Lower lobe of right lung (tissue), 2 donors: ENCODE data around the gene MYO1B. TPM values are rescaled to one million over a fixed set of nuclear protein-coding genes. Genes with fewer than 3 reads are reported as not detected.
A peak's percentile ranks its signal among the peaks of the same experiment; 100 is the strongest.

Experiments used
- ATAC-seq, 2 donors: fragments of 200-7000 bp; cut with Tn5 transposase; one replicate each; pipeline ENCODE4 v1.9.1; 2020 to 2022; ENCODE audit warnings: mild to moderate bottlenecking in 2 of 2, moderate library complexity in 2 of 2
- DNase-seq: peaks from one replicate; pipeline ENCODE4 v3.0.0-alpha.2; 2020
- H3K27ac ChIP-seq: fragments of 200-600 bp; one replicate; pipeline ENCODE4 v1.8.0; 2022
- H3K27me3 ChIP-seq: fragments of 200-600 bp; one replicate; pipeline ENCODE4 v1.8.0; 2022; ENCODE audit warnings: low read depth
- H3K36me3 ChIP-seq: fragments of 200-600 bp; one replicate; pipeline ENCODE4 v1.8.0; 2022; ENCODE audit warnings: mild to moderate bottlenecking
- H3K4me1 ChIP-seq: fragments of 200-600 bp; one replicate; pipeline ENCODE4 v1.8.0; 2022
- H3K4me3 ChIP-seq: fragments of 200-600 bp; one replicate; pipeline ENCODE4 v1.8.0; 2022; ENCODE audit warnings: mild to moderate bottlenecking
- H3K9me3 ChIP-seq: fragments of 200-600 bp; one replicate; pipeline ENCODE4 v1.8.0; 2022
- intact Hi-C: fragments of 100-400 bp; cut with DNase I; formaldehyde crosslinking; loops from one replicate; pipeline ENCODE4 v1.11.0; 2022
- total RNA-seq: library from RNA; stranded (reverse); fragmentation: NEBNext Ultra II Directional; extraction: Animal tissue kit (Norgen Biotek cat#: 25700); gene quantifications from one replicate; pipeline ENCODE4 v1.2.1, GENCODE V29; 2021
- TF ChIP-seq, protein P1 (sequence below): fragments of 200-600 bp; IDR thresholded peaks from one replicate; pipeline ENCODE4 v1.8.0; 2022; ENCODE audit warnings: antibody characterized with exemption, mild to moderate bottlenecking
- donor health status: DM: no; HTN: yes; CAD: no; lungs with severe emphysema.

The MYO1B gene
- total RNA-seq, 1 donor from 2014 or later: 123 TPM

DNA sequence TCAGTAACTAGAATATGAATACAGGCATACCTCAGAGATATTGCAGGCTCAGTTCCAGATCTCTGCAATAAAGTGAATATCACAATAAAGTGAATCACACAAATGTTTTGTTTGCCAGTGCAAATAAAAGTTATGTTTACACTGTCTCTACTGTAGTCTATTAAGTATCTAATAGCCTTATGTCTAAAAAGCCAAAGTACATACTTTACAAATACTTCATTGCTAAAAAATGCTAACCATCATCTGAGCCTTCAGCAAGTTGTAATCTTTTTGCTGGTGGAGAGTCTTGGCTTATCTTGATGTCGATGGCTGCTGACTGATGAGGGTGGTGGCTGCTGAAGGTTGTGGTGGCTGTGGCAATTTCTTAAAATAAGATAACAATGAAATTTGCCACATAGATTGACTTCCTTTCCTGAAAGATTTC, 159.4 kb downstream of the MYO1B start:
- Histone ChIP-seq H3K4me3 (no peak overlapping the region), H3K9me3 (no peaks in the 10 kb centered on the region), H3K4me1 (peaks cover 19% of the 10 kb centered on the region), H3K27me3 (no peaks in the 10 kb centered on the region), H3K27ac (no peak overlapping the region), H3K36me3 (peaks cover 25% of the 10 kb centered on the region)
- peak; percentile 13 to 57 for ATAC-seq
- TF ChIP-seq, protein P1, sequence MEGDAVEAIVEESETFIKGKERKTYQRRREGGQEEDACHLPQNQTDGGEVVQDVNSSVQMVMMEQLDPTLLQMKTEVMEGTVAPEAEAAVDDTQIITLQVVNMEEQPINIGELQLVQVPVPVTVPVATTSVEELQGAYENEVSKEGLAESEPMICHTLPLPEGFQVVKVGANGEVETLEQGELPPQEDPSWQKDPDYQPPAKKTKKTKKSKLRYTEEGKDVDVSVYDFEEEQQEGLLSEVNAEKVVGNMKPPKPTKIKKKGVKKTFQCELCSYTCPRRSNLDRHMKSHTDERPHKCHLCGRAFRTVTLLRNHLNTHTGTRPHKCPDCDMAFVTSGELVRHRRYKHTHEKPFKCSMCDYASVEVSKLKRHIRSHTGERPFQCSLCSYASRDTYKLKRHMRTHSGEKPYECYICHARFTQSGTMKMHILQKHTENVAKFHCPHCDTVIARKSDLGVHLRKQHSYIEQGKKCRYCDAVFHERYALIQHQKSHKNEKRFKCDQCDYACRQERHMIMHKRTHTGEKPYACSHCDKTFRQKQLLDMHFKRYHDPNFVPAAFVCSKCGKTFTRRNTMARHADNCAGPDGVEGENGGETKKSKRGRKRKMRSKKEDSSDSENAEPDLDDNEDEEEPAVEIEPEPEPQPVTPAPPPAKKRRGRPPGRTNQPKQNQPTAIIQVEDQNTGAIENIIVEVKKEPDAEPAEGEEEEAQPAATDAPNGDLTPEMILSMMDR: no peak
- no peak for DNase-seq
- intact Hi-C loops: no loop called here

DNA sequence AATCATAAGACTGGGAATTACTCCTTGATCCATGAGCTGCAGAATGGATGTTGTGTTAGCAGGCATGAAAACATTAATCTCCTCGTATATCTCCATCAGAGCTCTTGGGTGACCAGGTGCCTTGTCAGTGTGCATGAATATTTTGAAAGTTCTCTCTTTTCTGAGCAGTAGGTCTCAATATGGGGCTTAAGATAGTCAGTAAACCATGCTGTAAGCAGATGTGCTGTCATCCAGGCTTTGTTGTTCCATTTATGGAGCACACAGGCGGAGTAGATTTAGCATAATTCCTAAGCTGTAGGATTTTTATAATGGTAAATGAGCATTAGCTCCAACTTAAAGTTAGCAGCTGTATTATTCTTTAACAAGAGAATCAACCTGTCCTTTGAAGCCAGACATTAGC, 160.3 kb downstream of the MYO1B start:
- DNase-seq: no peak
- H3K9me3 ChIP-seq: no peaks in the 10 kb centered on the region
- peaks cover 19% of the 10 kb centered on the region for H3K4me1 ChIP-seq
- TF ChIP-seq, protein P1: no peak
- H3K36me3 ChIP-seq: peaks cover 31% of the 10 kb centered on the region
- intact Hi-C loops: no loop called here
- no peak overlapping the region for H3K27ac ChIP-seq
- H3K27me3 ChIP-seq: no peaks in the 10 kb centered on the region
- ATAC-seq: no peak
- H3K4me3 ChIP-seq: no peak overlapping the region

DNA sequence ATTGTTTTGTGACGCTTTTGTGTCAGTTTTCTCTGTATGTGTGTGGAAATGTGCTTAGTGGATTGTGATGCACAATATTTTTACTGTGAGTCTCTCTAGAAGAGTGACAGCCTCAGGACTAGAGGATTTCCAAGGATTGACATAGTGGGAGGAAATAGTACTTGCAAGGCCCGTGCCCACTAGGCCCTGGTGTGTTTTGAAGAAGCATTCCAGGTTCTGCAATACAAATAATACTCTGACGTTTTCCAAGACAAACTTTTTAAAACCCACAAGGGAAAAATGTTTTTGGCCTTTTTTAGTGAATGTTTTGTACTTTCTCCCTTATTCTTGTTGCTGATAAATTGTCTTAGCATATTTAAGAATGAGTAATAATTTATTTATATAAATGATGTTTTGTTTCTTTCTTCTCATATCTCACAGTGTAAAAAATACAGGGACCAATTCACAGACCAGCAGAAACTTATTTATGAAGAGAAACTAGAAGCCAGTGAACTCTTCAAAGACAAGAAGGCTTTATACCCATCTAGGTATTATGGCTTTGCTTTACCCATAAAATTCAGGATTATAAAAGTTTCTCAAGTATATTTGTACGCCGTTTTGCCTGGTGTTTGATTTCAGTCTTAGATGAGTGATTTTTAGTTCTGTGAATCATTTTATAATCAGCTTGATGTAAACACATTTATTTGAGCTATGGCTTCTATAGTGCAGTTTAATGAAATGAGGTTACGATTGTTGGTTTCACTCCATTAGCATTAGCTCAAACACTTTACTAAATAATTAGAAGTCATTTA, 165.6 kb downstream of the MYO1B start:
- H3K4me1 ChIP-seq: no peaks in the 10 kb centered on the region
- intact Hi-C loops: no loop called here
- H3K9me3 ChIP-seq: no peaks in the 10 kb centered on the region
- DNase-seq (no peak), ATAC-seq (no peak)
- H3K4me3 ChIP-seq: no peak overlapping the region
- H3K36me3 ChIP-seq: peaks cover 78% of the 10 kb centered on the region
- H3K27me3 ChIP-seq: no peaks in the 10 kb centered on the region
- H3K27ac ChIP-seq: no peak overlapping the region
- TF ChIP-seq, protein P1: no peak

- H3K4me3 ChIP-seq: no peak overlapping the region
- H3K27ac ChIP-seq: no peak overlapping the region
- H3K36me3 ChIP-seq: peaks cover 85% of the 10 kb centered on the region
- intact Hi-C loops: no loop called here
- DNase-seq: no peak
- no peaks in the 10 kb centered on the region for H3K9me3 ChIP-seq
- no peak for ATAC-seq
- no peaks in the 10 kb centered on the region for H3K27me3 ChIP-seq
- no peaks in the 10 kb centered on the region for H3K4me1 ChIP-seq
- TF ChIP-seq, protein P1: no peak
Observed at GRCh38 chr2:191411472-191411871, 166.3 kb downstream of the MYO1B start.

GRCh38 chr2:191412353-191412752, 167.1 kb downstream of the MYO1B start:
- no peak for DNase-seq
- H3K27ac ChIP-seq: no peak overlapping the region
- intact Hi-C loops: no loop called here
- no peak overlapping the region for H3K4me3 ChIP-seq
- ATAC-seq: no peak
- no peaks in the 10 kb centered on the region for H3K4me1 ChIP-seq
- TF ChIP-seq, protein P1: no peak
- H3K36me3 ChIP-seq: peaks cover 93% of the 10 kb centered on the region
- H3K9me3 ChIP-seq: no peaks in the 10 kb centered on the region
- H3K27me3 ChIP-seq: no peaks in the 10 kb centered on the region
